Adrenal gland (tissue), 12 donors: ENCODE data around the gene MS4A10. TPM values are rescaled to one million over a fixed set of nuclear protein-coding genes. Genes with fewer than 3 reads are reported as not detected.

Experiments
- DNase-seq, 7 donors: peaks; one replicate each; pipeline ENCODE4 v3.0.0-alpha.2; 2019 to 2020
- H3K27ac ChIP-seq, 5 donors: fragments of 200-600 bp; sonication (generic) in 4 of 5; 1 replicate in 3 of 5; 2 replicates in 2 of 5; pipeline versions ENCODE4 v1.5.1 to v1.8.0; 2016 to 2020; ENCODE audit warnings: mild to moderate bottlenecking in 1 of 5
- H3K27me3 ChIP-seq: fragments of 200-600 bp; 2 replicates; pipeline ENCODE4 v1.8.0; 2021
- H3K36me3 ChIP-seq, 2 donors: fragments of 200-600 bp; replicated peaks in 1 of 2; 1 replicate in 1 of 2; 2 replicates in 1 of 2; pipeline versions ENCODE4 v1.5.1 to v1.8.0; 2018 to 2022
- H3K4me1 ChIP-seq, 2 donors: fragments of 200-600 bp; replicated peaks in 1 of 2; 1 replicate in 1 of 2; 2 replicates in 1 of 2; pipeline versions ENCODE4 v1.5.1 to v1.8.0; 2018 to 2021
- H3K4me3 ChIP-seq, 4 donors: fragments of 200-600 bp; sonication (generic) in 3 of 4; one replicate each; pipeline ENCODE4 v1.5.1; 2016 to 2018
- H3K9me3 ChIP-seq, 3 donors: fragments of 200-600 bp; sonication (generic) in 1 of 3; replicated peaks in 1 of 3; 1 replicate in 2 of 3; 2 replicates in 1 of 3; pipeline versions ENCODE4 v1.5.1 to v1.8.0; 2016 to 2021
- POLR2A ChIP-seq, 2 donors: fragments of 450-650 bp; IDR thresholded peaks; one replicate each; pipeline ENCODE4 v1.6.1; 2017; ENCODE audit warnings: antibody characterized with exemption in 2 of 2, mild to moderate bottlenecking in 2 of 2, moderate library complexity in 1 of 2
- WGBS, 4 donors: extraction: QIAGEN DNeasy Blood & Tissue Kit in 2 of 4; methylation state at CpG; one replicate each; pipeline versions ENCODE4 v1.1.5 to v1.1.7; 2013 to 2017; 5-methylcytosine and 5-hydroxymethylcytosine counted together
- intact Hi-C, 2 donors: fragments of 100-400 bp; cut with DNase I; formaldehyde crosslinking; loops; one replicate each; pipeline versions ENCODE4 v1.14.1 to v1.15.0; 2022 to 2023
- polyA plus RNA-seq, 3 donors: library from polyadenylated mRNA; stranded (reverse); fragments of 200-250 nt in 2 of 3; fragments of 350-450 nt in 1 of 3; fragmentation: Illumina TruSeq in 1 of 3; extraction: RNeasy Lipid Tissue Mini Kit (QIAGEN cat#74804) in 1 of 3; gene quantifications; one replicate each; pipeline ENCODE4 v1.2.3, GENCODE V29; 2013 to 2014
- total RNA-seq, 9 donors: library from RNA; depleted of rRNA in 4 of 9; stranded (reverse); fragments of >200 nt in 4 of 9; fragments of 120-200 nt in 1 of 9; fragmentation: NEBNext Ultra II Directional in 1 of 9; extraction: Animal tissue kit (Norgen Biotek cat#: 25700) in 1 of 9; gene quantifications; one replicate each; pipeline versions ENCODE4 v1.1.0 to v1.2.4, GENCODE V29; 2013 to 2023
- TF ChIP-seq, protein P1 (sequence below), 6 experiments: fragments of 450-650 bp in 4 of 6; fragments of 200-600 bp in 2 of 6; sonication (generic) in 1 of 6; IDR thresholded peaks; 1 replicate in 5 of 6; 2 replicates in 1 of 6; pipeline versions ENCODE4 v1.5.1 to v1.8.0; 2016 to 2021; ENCODE audit warnings: antibody characterized with exemption in 6 of 6, mild to moderate bottlenecking in 2 of 6, moderate library complexity in 1 of 6
- donor health status: healthy with polysubstance abuse.
- donor health status: Bipolar disorder and iron deficiency.
- donor health status: DM: yes; HTN: yes; CAD: no.
- donor health status: DM: no; HTN: no; CAD: no.
- donor health status: DM: no; HTN: no; CAD: no.
- donor health status: DM: yes; HTN: yes; CAD: no.

The MS4A10 gene
- total and polyA plus RNA-seq, 12 donors, result not detected

DNA sequence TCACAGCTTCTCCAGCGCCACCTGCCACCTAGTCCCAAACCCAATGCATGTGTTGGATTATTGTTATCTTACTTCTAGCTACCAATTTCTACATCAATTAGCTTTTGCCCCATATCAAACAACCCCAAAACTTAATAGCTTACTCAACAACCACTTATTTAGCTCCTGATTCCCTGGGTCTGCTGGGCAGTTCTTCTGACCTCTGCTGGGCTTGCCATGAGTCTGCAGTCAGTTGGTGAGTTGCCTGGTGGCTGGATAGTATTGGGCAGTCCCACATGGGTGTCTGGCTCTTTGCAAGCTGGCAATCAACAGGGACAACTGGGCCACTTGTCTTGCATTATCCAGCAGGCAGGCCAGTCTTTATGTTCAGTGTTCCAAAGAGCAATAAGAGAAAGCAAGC is 42.1 kb upstream of the MS4A10 start:
- WGBS, 4 donors, result 88 to 96% (median 92%) methylated on average over 1 of the region's 1 CpG
- no peak overlapping the region for H3K27ac ChIP-seq
- no peaks in the 10 kb centered on the region for H3K27me3 ChIP-seq
- TF ChIP-seq POLR2A (IDR thresholded peaks at IDR 0.05), result no peak
- TF ChIP-seq, protein P1, sequence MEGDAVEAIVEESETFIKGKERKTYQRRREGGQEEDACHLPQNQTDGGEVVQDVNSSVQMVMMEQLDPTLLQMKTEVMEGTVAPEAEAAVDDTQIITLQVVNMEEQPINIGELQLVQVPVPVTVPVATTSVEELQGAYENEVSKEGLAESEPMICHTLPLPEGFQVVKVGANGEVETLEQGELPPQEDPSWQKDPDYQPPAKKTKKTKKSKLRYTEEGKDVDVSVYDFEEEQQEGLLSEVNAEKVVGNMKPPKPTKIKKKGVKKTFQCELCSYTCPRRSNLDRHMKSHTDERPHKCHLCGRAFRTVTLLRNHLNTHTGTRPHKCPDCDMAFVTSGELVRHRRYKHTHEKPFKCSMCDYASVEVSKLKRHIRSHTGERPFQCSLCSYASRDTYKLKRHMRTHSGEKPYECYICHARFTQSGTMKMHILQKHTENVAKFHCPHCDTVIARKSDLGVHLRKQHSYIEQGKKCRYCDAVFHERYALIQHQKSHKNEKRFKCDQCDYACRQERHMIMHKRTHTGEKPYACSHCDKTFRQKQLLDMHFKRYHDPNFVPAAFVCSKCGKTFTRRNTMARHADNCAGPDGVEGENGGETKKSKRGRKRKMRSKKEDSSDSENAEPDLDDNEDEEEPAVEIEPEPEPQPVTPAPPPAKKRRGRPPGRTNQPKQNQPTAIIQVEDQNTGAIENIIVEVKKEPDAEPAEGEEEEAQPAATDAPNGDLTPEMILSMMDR (IDR thresholded peaks at IDR 0.05), result no peak
- H3K4me3 ChIP-seq, result no peak overlapping the region
- H3K36me3 ChIP-seq, result no peaks in the 10 kb centered on the region
- intact Hi-C loops, result no loop called here
- DNase-seq, result no peak
- H3K9me3 ChIP-seq, result no peaks in the 10 kb centered on the region
- H3K4me1 ChIP-seq, result no peaks in the 10 kb centered on the region

- H3K36me3 ChIP-seq, result no peaks in the 10 kb centered on the region
- no peak overlapping the region for H3K27ac ChIP-seq
- TF ChIP-seq, protein P1 (IDR thresholded peaks at IDR 0.05), result no peak
- TF ChIP-seq POLR2A (IDR thresholded peaks at IDR 0.05), result no peak
- DNase-seq, result no peak
- 68 to 85% (median 77%) methylated on average over 5 of the region's 5 CpGs for WGBS, 4 donors
- no peaks in the 10 kb centered on the region for H3K9me3 ChIP-seq
- H3K27me3 ChIP-seq, result no peaks in the 10 kb centered on the region
- intact Hi-C loops, result no loop called here
- no peaks in the 10 kb centered on the region for H3K4me1 ChIP-seq
- H3K4me3 ChIP-seq, result no peak overlapping the region
These were observed 41.0 kb upstream of the MS4A10 start for GRCh38 chr11:60744114-60744513.

- H3K27me3 ChIP-seq, result no peaks in the 10 kb centered on the region
- DNase-seq, result no peak
- no peaks in the 10 kb centered on the region for H3K9me3 ChIP-seq
- no peak overlapping the region for H3K27ac ChIP-seq
- H3K4me3 ChIP-seq, result no peak overlapping the region
- H3K4me1 ChIP-seq, result no peaks in the 10 kb centered on the region
- H3K36me3 ChIP-seq, result no peaks in the 10 kb centered on the region
- TF ChIP-seq POLR2A (IDR thresholded peaks at IDR 0.05), result no peak
- TF ChIP-seq, protein P1 (IDR thresholded peaks at IDR 0.05), result no peak
- intact Hi-C loops, result no loop called here
- WGBS, 4 donors, result 85 to 94% (median 90%) methylated on average over 14 of the region's 14 CpGs
These were observed 37.7 kb upstream of the MS4A10 start for GRCh38 chr11:60747359-60747873.

DNA sequence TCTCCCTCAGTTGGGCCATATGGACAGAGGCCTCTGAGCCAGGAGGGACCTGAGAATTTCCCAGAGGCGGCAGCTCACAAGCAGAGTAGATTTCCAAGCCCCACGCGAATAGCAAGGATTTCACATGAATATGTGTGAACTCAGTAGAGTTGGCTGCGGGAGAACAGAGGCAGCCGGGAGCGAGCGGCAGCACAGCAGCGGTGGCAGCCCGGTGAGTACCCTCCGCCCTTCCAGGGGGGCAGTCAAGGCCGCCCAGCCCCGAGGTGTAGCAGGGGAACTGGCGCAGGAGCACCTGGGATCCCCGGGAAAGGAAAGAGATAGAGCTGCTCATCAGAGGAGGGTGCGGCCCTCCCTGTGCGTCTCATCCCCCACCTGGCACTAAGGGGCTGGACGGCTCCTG is 36.9 kb upstream of the MS4A10 start:
- no peak for DNase-seq

More for the DNA sequence above, 36.9 kb upstream of the MS4A10 start:
- H3K27ac ChIP-seq, result no peak overlapping the region
- H3K36me3 ChIP-seq, result no peaks in the 10 kb centered on the region
- H3K27me3 ChIP-seq, result no peaks in the 10 kb centered on the region
- no peaks in the 10 kb centered on the region for H3K4me1 ChIP-seq
- no peaks in the 10 kb centered on the region for H3K9me3 ChIP-seq
- intact Hi-C loops, result no loop called here
- 86 to 94% (median 92%) methylated on average over 7 to 17 of the region's 17 CpGs for WGBS, 4 donors
- H3K4me3 ChIP-seq, result no peak overlapping the region
- no peak for TF ChIP-seq POLR2A (IDR thresholded peaks at IDR 0.05)
- TF ChIP-seq, protein P1 (IDR thresholded peaks at IDR 0.05), result no peak
